ENCODE measurements around the gene PNMA8B.

- no peak for TF ChIP-seq CTCF (IDR thresholded peaks at IDR 0.05)
- no peak for TF ChIP-seq ZFX (IDR thresholded peaks at IDR 0.05; ENCODE audit: borderline replicate concordance)
Observed at GRCh38 chr19:46514589-46515289, 19.1 kb upstream of the PNMA8B start.

Data from 22Rv1 (cell line).